ENCODE measurements around the gene AAK1. TPM values are rescaled to one million over a fixed set of nuclear protein-coding genes. Genes with fewer than 3 reads are reported as not detected.
A peak's percentile ranks its signal among the peaks of the same experiment; 100 is the strongest.

The AAK1 gene
- total RNA-seq, 8 experiments from 2014 or later: 13.6 to 50.2 (median 29.5) TPM

DNA sequence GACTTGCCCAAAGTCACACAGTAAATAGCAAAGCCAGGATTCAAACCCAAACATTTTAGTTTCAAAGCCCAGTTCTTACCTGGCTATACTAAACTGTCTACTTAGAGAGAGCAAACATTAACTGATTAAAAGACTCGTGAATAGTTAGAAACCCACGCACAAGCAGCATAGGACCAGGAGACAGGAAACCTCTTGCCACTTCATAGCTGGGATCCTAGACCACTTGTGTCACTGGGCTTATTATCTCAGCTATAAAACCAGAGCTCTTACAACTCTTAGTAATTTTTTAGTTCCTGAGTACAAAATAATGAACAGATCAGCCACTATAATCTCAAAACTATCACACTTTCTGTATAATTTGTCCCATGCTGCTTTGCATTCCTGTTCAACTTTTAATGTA lies 2.4 kb upstream of the AAK1 start:
- 60 to 100% (median 98%) methylated on average over 2 of the region's 2 CpGs; no CpG with 5 or more reads in 6 of the 10 experiments for WGBS, 10 experiments
- ATAC-seq (replicated peaks in 6 of 8): no peak
- in situ Hi-C loops (cut with MboI; ENCODE audit: low pct_unique_long_range_greater_than_20kb in 2 of 9, low sequenced_read_pairs in 9 of 9, unreplicated experiment in 9 of 9): loop anchor here in 1 of 9 experiments (10.0 kb wide), 1 partner anchor 69 kb away; no protein-coding TSS in a partner anchor
- Histone ChIP-seq H3K4me3 (no peak overlapping the region), H3K4me1 (replicated peaks in 1 of 2) (peaks cover 5 to 6% of the 10 kb centered on the region in 2 donors), H3K27ac (no peak overlapping the region)

DNA sequence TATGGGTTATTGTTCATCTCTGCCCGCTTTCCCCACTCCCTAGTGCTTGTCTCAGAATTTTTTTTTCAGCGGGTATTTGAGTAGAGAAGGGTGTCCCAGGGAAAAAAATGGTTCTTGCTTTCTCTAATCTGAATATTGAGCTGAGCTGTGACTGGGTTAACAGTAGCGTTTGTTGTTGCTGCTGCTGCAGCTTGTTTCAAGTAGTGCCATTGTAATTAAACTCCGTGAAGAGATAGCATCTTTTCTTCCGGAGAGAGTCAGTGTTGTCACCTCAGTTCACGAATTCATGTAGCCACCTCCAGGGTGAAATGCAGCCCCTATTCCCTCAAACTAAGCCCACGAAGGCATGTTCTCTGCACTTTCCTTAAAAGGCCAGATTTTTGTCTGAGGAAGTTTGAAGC lies 1.5 kb upstream of the AAK1 start:
- Histone ChIP-seq H3K4me1 (replicated peaks in 1 of 2) (peaks cover 11 to 13% of the 10 kb centered on the region in 2 donors), H3K27ac (peak overlapping the region; percentile 7 to 96), H3K4me3 (peak overlapping the region; percentile 60 to 94 (median 86))
- in situ Hi-C loops (cut with MboI; ENCODE audit: low pct_unique_long_range_greater_than_20kb in 2 of 9, low sequenced_read_pairs in 9 of 9, unreplicated experiment in 9 of 9): loop anchor here in 1 of 9 experiments (10.0 kb wide), 1 partner anchor 70 kb away; no protein-coding TSS in a partner anchor
- ATAC-seq (replicated peaks in 6 of 8): no peak
- WGBS, 10 experiments: 0 to 60% (median 17%) methylated on average over 1 to 7 of the region's 7 CpGs; no CpG with 5 or more reads in 1 of the 10 experiments

DNA sequence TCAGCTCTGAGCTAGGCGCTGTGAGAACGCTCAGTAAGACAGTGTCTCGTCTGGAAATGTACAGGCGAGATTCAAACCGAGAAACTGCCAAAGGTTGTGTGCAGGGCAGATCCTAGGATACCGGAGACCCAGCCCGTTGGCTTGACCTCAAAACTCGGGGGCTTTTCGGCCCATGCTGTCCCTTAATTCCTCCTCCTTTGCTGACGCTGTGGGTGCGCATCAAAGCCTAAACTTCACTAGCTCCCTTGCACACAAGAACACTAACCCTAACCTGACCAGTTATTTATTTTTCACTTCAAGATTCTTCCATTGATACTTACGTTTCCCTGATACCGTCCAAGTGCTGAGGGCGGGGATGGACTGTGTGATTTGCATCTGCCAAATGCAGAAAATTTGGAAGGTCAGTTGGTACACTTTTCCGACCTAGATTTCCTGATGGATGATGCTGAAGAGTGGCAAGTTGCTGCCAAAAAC lies 1.0 kb upstream of the AAK1 start:
- in situ Hi-C loops (cut with MboI; ENCODE audit: low pct_unique_long_range_greater_than_20kb in 2 of 9, low sequenced_read_pairs in 9 of 9, unreplicated experiment in 9 of 9): loop anchor here in 1 of 9 experiments (10.0 kb wide), 1 partner anchor 70 kb away; no protein-coding TSS in a partner anchor
- peaks cover 16 to 18% of the 10 kb centered on the region in 2 donors for H3K4me1 ChIP-seq (replicated peaks in 1 of 2)
- WGBS, 10 experiments: 0 to 3% (median 0%) methylated on average over 1 to 11 of the region's 15 CpGs; no CpG with 5 or more reads in 2 of the 10 experiments
- H3K27ac ChIP-seq: peak overlapping the region; percentile 96 to 98
- H3K4me3 ChIP-seq: peak overlapping the region; percentile 60 to 94 (median 86)
- ATAC-seq (replicated peaks in 6 of 8): peak in 2 of 8 experiments; percentile 1

DNA sequence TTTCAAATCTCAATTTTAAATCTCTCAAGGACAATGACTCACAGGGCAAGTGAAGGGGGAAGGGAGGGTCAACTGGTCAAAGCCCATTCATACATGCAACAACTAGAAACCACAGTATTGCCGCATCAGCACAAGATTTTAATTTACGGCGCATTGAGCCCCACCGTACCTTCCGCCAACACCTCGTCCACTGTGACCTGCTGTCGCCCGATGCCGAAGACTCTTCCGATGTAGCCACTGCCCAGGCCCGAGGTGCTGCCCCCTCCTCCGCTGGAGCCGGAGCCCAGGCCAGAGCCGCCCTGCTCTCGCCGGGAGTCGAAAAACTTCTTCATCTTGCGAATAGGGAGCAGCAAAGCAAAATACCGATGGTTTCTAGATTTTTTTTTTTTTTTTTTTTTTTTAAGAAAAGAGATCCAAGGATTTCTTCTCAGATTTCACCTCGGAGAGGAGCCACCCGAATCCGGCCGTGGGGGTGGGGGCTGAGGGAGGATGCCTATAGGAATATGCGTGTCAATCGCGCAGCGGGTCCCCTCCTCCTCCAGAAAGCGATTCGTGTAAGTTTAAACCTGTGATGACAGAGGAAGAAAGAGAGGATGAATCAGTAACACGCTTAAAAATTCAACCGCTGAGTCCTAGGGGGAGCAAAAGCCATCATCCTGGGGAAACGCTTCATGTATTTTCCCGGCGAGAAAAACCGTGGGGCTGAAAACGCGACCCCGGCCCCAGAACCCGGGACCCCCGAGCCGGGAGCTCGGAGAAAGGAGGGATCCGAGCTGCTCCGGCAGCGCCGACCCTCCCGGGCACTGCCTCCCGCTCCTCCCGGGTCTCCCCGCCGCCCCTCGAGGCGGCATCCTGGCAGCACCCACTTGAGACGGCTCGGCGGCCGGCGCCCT lies 584 bp downstream of the AAK1 start:
- ATAC-seq (replicated peaks in 6 of 8): peak; percentile 20 to 45 (median 36)
- in situ Hi-C loops (cut with MboI; ENCODE audit: low pct_unique_long_range_greater_than_20kb in 2 of 9, low sequenced_read_pairs in 9 of 9, unreplicated experiment in 9 of 9): loop anchor here in 1 of 9 experiments (10.0 kb wide), 1 partner anchor 72 kb away; no protein-coding TSS in a partner anchor
- Histone ChIP-seq H3K4me1 (replicated peaks in 1 of 2) (peaks cover 20 to 28% of the 10 kb centered on the region in 2 donors), H3K27ac (peak overlapping the region; percentile 96 to 98), H3K4me3 (peak overlapping the region; percentile 60 to 94 (median 86))
- WGBS, 10 experiments: 0 to 1% (median 0%) methylated on average over 5 to 27 of the region's 58 CpGs; no CpG with 5 or more reads in 1 of the 10 experiments

DNA sequence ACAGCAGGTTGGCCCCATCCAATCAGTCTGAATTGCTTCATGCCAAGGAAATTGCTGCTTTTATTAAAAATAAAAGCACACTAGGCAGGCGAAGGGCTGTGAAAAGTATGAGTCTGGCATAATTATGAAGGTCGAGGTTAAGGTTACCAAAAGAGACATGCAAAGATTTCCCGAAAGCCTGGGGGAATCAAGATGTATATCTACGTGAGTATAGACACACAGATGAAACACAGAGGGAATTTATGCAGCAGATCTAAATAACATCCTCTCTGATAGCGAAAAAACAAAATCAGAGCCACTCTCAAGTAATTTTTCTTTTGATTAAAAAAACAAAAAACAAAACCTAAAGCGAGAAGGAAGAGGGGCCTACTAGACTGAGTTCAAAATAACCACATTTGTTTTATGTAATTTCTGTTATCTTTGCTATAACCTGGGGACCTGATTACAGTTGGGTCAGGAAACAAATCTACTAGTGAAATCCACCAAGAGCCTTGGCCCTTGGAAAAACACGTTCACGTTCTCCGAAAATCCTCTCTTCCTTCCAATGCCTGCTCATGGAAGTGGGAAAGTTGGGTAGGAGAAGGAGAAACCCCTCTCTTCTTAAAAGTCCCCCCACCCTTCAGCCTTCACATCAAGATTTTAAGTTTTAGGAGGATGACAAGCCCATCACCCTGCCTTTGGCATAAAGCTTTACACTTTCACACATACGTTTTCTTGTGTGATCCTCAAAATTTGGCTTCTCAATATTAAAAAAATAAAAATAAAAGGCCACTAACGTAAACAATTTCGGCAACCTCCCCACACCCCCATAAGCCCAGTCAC lies 1.4 kb downstream of the AAK1 start:
- 0 to 52% (median 12%) methylated on average over 4 to 12 of the region's 12 CpGs for WGBS, 10 experiments
- no peak for ATAC-seq (replicated peaks in 6 of 8)
- in situ Hi-C loops (cut with MboI; ENCODE audit: low pct_unique_long_range_greater_than_20kb in 2 of 9, low sequenced_read_pairs in 9 of 9, unreplicated experiment in 9 of 9): loop anchor here in 1 of 9 experiments (10.0 kb wide), 1 partner anchor 73 kb away; no protein-coding TSS in a partner anchor
- H3K27ac ChIP-seq: peak overlapping the region; percentile 96 to 98
- peaks cover 23 to 28% of the 10 kb centered on the region in 2 donors for H3K4me1 ChIP-seq (replicated peaks in 1 of 2)
- H3K4me3 ChIP-seq: peak overlapping the region; percentile 60 to 94 (median 86)

DNA sequence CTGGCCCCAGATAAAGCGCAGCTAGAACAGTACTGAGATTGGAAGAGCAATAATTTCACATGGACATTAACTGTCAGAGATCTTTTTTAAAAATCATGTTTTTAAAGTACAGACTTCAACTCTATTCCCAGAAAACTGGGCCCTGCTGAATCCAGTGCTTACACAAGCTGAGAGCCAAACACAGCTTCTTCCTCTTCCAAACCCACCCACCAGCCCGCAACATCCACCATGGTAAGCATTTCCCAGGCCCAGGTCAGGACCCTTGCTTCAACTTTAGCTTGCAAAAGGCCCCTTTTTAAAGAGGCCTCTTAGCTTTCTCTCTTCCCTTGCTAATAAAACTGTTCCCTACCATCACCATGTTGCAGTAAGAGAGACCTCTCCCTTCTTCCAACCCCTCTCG lies 2.1 kb downstream of the AAK1 start:
- Histone ChIP-seq H3K4me1 (replicated peaks in 1 of 2) (peaks cover 23 to 28% of the 10 kb centered on the region in 2 donors), H3K27ac (no peak overlapping the region), H3K4me3 (peak overlapping the region; percentile 60 to 94 (median 86))
- in situ Hi-C loops (cut with MboI; ENCODE audit: low pct_unique_long_range_greater_than_20kb in 2 of 9, low sequenced_read_pairs in 9 of 9, unreplicated experiment in 9 of 9): loop anchor here in 1 of 9 experiments (10.0 kb wide), 1 partner anchor 73 kb away; no protein-coding TSS in a partner anchor
- WGBS, 10 experiments: 0 to 88% (median 40%) methylated on average over 1 to 2 of the region's 3 CpGs; no CpG with 5 or more reads in 3 of the 10 experiments
- ATAC-seq (replicated peaks in 6 of 8): no peak

DNA sequence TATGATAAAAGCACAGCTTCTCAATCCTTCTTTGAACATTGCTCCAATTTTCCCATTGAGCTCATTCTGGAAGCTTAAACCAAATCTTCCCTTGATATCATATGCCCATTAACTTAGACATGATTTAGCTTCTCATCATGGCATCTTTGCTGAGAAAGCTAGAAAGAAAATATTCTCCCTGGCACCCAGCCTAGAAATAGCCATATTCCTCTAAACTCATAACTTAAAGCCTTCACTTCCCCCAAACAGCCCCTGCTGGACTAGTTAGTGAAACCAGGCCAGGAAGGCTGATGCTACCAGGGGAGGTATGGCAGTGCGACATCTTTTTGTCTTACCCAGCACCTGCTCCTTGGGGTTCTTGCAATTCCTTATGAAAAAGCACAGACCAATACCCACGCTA lies 4.3 kb downstream of the AAK1 start:
- no peak overlapping the region for H3K27ac ChIP-seq
- in situ Hi-C loops (cut with MboI; ENCODE audit: low pct_unique_long_range_greater_than_20kb in 2 of 9, low sequenced_read_pairs in 9 of 9, unreplicated experiment in 9 of 9): no loop called here
- peak overlapping the region in 2 of 5 donors; percentile 60 to 83 for H3K4me3 ChIP-seq
- ATAC-seq (replicated peaks in 6 of 8): no peak
- peaks cover 20 to 30% of the 10 kb centered on the region in 2 donors for H3K4me1 ChIP-seq (replicated peaks in 1 of 2)
- 50 to 100% (median 95%) methylated on average over 1 to 2 of the region's 2 CpGs; no CpG with 5 or more reads in 2 of the 10 experiments for WGBS, 10 experiments

DNA sequence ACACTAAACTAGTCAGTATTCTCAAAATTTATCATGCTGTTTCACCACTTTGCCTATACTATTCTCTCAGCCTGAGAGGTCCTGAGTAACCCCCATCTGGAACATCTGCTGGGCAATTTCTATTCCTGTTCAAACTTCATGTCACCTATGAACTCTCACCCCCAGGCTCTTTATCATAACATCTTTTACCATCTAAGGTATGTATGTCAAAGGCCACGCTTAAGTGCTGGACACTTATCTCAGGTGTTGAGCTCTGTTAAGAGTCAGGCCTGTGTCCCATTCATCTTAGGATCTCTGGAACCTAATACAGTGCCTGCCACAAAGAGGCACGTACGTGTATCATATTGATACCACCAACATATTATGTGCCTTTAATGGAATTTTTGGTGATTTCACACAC lies 4.9 kb downstream of the AAK1 start:
- no peak for ATAC-seq (replicated peaks in 6 of 8)
- Histone ChIP-seq H3K4me3 (no peak overlapping the region), H3K4me1 (replicated peaks in 1 of 2) (peaks cover 20 to 30% of the 10 kb centered on the region in 2 donors), H3K27ac (no peak overlapping the region)
- in situ Hi-C loops (cut with MboI; ENCODE audit: low pct_unique_long_range_greater_than_20kb in 2 of 9, low sequenced_read_pairs in 9 of 9, unreplicated experiment in 9 of 9): no loop called here
- WGBS, 10 experiments: 80 to 100% (median 100%) methylated on average over 1 to 3 of the region's 3 CpGs; no CpG with 5 or more reads in 3 of the 10 experiments

DNA sequence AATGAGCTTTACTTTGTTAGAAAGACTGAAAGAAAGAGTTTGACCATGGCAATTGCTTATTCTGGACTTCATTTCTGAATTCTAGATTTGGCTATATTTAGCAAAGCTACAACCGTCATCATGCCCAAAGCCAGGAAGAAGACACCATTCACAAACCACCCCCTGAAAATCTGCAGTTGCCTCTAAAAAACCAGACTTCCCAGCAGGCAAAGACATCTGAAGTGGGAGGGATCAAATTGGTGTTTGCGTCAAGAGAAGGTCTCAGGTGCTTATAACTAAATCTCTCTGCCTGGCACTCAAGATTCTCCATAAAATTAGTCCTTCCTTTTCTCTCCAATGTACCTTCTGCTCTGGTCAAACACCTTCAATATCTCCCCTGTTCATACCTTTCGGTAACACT lies 5.6 kb downstream of the AAK1 start:
- ATAC-seq (replicated peaks in 6 of 8): no peak
- in situ Hi-C loops (cut with MboI; ENCODE audit: low pct_unique_long_range_greater_than_20kb in 2 of 9, low sequenced_read_pairs in 9 of 9, unreplicated experiment in 9 of 9): no loop called here
- H3K27ac ChIP-seq: no peak overlapping the region
- H3K4me3 ChIP-seq: no peak overlapping the region
- WGBS, 10 experiments: 86 to 100% (median 94%) methylated on average over 1 to 3 of the region's 3 CpGs; no CpG with 5 or more reads in 3 of the 10 experiments
- H3K4me1 ChIP-seq (replicated peaks in 1 of 2): peaks cover 20 to 30% of the 10 kb centered on the region in 2 donors

DNA sequence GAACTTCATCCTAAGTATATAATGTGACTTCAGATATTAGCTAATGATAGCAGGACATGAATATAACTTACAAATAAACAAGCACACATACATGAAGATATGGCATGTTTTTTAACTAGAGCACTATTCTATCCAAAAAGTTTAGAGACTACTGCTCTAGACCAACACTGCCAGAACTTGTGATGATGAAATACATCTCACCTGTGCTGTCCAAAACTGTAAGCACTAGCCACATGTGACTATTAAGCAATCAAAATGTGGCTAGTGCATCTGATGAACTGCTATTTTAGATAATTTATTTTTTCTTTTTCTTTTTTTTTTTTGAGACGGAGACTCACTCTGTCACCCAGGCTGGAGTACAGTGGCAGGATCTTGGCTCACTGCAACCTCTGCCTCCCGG lies 7.1 kb downstream of the AAK1 start:
- Histone ChIP-seq H3K4me3 (no peak overlapping the region), H3K27ac (no peak overlapping the region), H3K4me1 (replicated peaks in 1 of 2) (peaks cover 22 to 31% of the 10 kb centered on the region in 2 donors)
- 100% methylated on average over 1 to 2 of the region's 2 CpGs; no CpG with 5 or more reads in 8 of the 10 experiments for WGBS, 10 experiments
- no peak for ATAC-seq (replicated peaks in 6 of 8)
- in situ Hi-C loops (cut with MboI; ENCODE audit: low pct_unique_long_range_greater_than_20kb in 2 of 9, low sequenced_read_pairs in 9 of 9, unreplicated experiment in 9 of 9): no loop called here

DNA sequence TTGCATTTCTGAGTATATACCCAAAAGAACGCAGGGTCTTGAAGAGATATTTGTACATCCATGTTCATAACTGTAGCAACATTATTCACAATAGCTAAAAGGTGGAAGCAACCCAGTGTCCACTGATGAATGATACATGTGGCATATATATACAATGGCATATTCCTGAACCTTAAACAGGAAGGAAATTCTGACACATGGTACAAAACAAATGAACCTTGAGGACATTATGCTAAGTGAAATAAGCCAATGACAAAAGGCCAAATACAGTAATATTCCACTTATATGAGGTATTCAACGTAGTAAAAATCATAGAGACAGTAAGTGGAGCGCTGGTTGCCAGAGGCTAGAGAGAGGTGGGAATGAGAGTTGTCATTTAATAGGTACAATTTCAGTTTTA lies 8.1 kb downstream of the AAK1 start:
- ATAC-seq (replicated peaks in 6 of 8): no peak
- Histone ChIP-seq H3K4me1 (replicated peaks in 1 of 2) (peaks cover 16 to 29% of the 10 kb centered on the region in 2 donors), H3K4me3 (no peak overlapping the region), H3K27ac (no peak overlapping the region)
- WGBS, 10 experiments: 56 to 100% (median 93%) methylated on average over 1 to 3 of the region's 3 CpGs; no CpG with 5 or more reads in 1 of the 10 experiments
- in situ Hi-C loops (cut with MboI; ENCODE audit: low pct_unique_long_range_greater_than_20kb in 2 of 9, low sequenced_read_pairs in 9 of 9, unreplicated experiment in 9 of 9): no loop called here

DNA sequence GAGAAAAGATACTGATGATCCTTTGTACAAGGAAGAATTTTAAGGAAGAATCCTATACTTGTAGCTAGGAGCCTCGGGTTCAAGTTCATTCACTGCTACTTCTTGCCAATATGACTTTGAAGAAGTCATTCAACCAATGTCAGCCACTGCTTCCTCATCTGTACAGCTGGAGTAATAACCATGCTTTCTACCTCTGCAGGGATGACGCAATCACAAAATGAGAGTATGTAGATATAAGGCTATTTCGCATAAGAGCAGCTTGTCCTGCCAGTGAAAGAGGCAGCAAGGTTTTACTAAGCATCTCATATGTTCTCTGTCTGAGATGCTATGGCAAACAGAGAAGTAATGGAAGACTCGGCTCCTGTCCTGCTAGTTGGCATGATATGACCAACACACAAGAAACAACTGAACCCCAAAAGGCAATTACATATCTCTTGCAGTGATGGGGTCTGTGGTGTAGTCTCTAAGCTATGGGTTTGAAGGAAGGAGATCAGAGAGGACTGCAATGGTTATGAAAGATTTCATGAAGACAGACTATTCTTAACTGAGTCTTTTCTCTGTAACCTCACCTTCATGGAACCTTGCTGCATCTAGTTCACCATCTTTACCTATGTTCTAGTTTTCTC lies 9.2 kb downstream of the AAK1 start:
- no peak overlapping the region for H3K27ac ChIP-seq
- WGBS, 10 experiments: 74 to 100% (median 88%) methylated on average over 1 to 4 of the region's 4 CpGs; no CpG with 5 or more reads in 2 of the 10 experiments
- ATAC-seq (replicated peaks in 6 of 8): peak in 3 of 8 experiments; percentile 47 to 91 (median 87)
- in situ Hi-C loops (cut with MboI; ENCODE audit: low pct_unique_long_range_greater_than_20kb in 2 of 9, low sequenced_read_pairs in 9 of 9, unreplicated experiment in 9 of 9): no loop called here
- no peak overlapping the region for H3K4me3 ChIP-seq
- H3K4me1 ChIP-seq (replicated peaks in 1 of 2): peaks cover 8 to 18% of the 10 kb centered on the region in 2 donors

Data from motor neuron (in vitro differentiated cells).